G401.6 (cell line): ENCODE results near the gene FBN1.

Source experiments
- FAIRE-seq: peaks from 2 replicates; lab custom pipeline; 2012; peaks lifted over from hg19 to GRCh38; lab: Jason Lieb, UNC

FBN1 gene

DNA sequence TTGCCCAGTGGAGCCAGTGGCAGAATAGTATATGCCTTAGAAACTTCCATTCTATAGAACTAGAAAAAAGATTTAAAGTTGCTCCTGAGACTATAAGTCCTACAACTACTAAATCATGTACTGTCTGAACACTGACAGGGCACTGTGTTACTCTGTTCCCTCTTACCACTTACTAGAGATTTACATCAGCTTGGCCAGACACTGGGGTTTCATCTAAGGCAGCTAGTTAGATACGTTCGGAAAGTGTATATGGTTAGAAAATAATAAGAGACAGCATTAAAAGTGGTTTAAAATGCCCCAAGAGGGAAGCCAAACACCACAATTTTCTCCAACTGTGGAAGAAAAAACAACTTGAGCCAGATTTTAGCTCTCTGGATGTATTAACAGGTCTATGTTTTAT, 97.1 kb downstream of the FBN1 start:
- FAIRE-seq: no peak

DNA sequence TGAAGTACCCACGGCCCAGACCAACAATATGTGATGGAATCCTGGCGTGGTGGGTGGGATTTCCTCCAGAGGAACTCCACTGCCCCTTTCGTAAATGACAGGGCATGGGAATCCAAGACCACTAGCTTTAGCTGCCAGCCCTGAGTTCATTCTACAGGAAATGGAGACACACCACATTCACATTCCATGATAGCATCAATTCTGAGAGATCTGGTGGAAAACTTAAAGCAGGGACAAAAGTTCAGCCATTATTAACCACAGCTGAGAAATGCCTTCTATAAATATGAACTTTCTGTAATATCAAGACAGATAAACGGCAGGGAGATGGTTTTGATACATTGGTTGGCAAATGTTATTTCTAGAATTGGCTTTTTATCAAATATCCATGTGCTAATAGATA, 98.2 kb downstream of the FBN1 start:
- FAIRE-seq: no peak

DNA sequence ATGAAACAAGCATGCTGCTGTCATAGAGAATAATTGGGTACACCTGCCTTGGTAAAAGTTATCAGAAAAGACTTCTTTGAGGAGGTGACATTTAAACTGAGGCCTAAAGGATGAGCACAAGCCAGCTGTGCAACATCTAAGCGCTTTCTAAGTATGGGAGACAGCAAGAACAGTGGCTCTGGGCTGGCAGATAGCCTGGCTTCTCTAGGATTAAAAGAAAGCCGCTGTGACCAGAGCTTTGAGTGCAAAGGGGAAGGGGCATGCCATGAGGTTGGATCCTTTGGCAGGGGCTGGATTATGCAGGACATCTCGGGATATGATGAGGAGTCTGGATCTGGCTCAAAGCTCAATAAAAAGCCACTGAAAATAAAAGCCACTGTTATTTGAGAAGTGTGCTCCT, 99.2 kb downstream of the FBN1 start:
- no peak for FAIRE-seq

DNA sequence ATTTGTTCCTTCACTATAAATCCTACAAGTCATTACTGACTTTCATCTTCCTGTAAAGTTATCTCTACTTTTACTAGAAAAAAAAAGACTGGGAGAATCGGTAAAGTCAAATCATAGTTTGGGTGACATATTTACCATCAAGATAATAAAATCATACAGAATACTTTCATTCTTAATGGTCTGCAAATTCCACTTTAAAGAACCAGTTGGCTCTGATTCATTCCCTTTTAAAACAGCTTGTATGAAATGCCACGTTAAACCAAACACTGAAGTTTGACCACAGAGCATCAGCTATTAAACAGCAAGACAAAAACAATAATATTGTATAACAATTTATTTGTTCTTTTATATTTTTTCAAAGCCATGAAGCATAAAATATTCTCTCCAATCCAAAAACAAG, 100.7 kb downstream of the FBN1 start:
- peak; percentile 44 for FAIRE-seq

DNA sequence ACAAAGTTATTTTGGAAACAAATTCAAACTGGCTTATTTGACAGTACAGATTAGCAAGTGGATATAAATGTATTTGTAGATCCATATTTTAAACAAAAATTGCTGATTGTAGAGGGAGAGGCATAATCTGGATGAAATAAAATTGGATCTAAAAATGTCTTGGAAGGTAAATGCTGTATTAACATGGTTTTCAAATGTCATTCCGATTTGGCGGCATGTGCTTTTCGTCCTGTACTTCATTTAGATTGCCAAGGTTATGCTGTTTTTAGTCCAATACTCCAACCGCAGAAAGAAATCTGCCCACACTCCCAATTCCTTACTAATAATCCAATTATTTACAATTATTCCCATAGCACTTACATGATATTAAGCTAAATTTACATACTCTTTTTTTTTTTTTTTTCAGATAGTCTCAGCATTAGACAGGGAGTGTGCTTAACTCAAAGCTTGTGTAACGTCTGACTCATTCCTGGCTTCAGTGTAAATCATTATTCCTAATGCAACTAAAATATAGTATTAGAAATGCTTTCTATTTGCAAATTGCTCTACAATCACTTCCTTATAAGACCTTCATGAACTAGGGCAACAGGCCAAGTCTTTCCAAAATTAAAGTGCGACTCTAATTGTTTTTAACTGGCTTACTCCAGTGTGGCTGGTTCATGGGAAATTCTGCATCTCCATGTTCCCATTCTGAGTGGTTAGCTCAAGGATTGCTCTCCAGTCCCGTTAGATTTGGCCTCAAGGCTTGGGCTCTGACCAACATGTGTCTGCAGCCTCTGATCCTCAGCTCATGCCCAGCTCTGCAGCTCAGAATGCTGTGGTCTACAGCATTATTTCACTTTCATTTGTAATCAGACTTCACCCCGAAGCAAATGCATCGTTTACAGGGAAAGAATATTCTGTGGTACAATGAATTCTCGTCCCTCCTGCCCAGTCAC, 103.9 kb downstream of the FBN1 start:
- no peak for FAIRE-seq

DNA sequence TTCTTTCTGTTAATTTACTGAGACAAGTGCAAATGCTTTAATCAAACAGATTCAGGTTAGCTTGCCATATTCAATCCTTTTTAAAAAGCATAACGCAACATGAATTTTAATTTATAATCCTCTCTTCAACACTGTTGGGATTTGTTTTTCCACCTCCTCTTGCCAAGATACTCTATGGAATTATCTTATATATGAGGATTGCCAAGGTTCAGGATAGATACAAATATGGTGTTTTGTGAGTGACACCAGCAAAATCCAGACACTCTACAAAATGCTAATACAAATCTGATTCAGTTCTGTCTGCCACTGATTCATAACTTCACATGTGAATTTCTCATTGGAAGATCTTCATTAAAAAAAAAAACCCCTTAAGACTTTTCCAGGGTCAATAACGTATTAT, 104.8 kb downstream of the FBN1 start:
- FAIRE-seq: no peak

DNA sequence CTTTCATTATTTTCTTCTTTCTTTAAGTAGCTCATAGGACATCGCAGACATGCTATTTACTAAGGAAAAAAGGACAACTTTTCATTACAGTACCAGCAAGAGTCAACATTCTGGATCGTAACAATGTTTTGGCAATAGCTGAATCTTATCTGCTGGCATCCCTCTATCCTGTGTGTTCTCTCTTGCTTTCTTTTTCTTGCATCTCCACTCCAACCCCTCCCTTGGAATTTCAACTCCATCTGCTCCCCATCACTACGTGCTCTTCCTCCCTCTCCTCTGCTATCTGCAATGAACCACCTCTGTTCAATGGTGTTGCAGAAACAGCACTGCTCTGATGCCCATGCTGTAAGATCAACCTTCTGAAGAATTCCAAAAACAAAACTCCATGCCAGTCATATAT, 106.6 kb downstream of the FBN1 start:
- no peak for FAIRE-seq

DNA sequence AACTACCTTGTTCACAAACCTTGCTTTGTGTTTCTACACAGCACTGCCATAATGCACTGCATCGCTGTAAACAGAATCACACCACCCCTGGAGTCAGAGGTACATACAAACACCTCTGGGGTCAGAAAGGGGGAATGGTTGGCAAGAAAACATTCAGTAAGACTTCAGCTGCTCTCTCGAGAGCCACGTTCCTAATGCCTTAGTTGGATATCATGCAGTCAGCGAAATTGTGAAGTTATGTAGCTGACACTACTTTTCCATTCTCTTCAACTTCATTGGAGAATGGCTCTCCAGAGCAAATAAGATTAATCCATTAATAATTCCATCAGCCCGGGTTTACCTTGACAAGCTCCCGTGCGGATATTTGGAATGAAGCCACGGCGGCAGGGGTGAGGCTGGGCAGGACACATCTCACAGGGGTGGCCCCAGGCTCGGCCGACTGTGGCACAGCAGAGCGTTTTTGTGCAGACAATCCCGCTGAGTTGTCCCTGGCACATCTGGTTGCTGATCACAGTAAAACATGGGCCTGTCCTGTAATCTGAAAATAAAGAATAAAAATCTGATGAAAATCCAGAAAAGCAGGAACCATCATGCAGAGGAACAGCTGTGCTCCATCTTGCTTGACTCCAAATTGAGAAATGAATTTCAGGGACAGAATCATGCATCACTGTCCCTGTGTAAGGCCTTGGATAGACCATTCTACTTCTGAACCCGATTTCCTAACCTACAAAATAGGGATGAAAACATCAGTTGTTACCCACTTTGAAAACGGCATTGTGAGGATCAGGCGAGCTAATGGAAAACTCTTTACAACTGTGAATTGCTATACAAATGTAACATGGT, 108.0 kb downstream of the FBN1 start:
- FAIRE-seq: no peak

DNA sequence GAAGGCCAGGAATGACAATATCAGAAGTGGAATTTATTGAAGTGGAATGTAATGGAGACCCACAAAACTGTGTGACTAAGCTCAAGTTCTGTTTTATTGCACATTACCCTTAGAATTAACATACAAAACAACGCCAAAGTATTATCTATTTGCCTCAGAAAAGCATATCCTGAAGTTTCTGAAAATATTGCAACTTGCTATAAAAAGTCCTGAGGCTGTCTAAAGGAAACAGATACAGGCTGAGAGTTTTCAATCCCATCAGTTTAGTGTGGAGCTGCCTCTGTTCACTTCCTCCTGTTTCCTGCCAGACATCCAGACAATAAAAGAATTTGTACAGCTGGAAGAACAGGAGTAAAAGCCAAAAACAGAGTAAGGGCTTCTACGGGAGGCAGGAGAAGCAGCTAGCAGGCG, 108.8 kb downstream of the FBN1 start:
- no peak for FAIRE-seq

DNA sequence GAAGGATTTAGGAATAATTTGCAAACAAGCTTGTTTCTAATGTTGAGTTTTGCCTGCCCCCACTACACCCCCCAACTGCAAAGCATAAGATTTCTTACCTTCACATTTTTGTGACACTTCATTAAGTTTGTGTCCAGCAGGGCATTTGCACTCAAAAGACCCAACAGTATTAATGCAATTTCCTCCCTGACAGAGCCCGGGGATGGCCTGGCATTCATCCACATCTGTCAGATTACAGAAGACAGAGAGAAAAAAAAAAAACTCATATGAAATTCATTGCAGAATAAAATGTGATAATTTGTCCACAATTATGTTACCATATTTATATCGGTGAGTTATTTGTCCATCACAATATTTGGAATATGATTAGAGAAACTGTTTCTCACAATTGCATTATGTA, 111.5 kb downstream of the FBN1 start:
- FAIRE-seq: no peak

DNA sequence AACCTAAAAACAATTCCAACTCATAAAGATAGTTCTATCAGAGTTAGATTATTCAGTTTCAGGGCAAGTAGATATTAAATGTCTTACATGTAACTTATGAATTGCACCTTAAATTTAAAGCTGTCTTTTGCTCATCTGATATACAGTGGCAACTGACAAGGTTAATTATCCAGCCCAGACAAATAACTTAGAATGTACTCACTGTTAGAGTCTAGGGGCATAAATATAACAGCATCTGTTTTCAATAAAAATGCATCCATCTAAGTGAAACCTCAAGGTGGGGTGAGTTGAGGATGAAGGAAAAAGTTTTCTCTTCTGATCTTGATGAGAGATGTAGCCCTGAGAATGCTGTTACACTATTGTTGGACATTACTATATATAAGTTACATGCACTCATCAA, 112.6 kb downstream of the FBN1 start:
- FAIRE-seq: no peak

DNA sequence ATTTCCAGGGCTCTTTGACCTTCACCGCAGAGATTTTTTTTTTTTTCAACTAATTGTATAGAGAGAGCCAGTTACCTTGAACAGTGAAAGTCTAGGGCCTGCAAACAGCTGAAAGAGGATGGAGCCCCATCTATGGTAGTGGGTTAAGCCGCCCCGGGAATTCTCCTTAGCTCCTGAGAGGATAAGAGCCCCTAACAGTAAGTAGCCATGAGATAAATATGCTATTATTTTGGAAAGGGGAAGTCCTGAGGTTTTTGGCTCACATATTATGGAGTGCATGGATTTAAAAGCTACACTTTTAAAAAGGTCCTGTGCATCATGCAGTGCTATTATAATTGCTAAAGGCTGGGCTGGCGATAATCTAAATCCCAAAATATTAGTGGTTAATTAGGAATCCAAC, 115.0 kb downstream of the FBN1 start:
- no peak for FAIRE-seq

DNA sequence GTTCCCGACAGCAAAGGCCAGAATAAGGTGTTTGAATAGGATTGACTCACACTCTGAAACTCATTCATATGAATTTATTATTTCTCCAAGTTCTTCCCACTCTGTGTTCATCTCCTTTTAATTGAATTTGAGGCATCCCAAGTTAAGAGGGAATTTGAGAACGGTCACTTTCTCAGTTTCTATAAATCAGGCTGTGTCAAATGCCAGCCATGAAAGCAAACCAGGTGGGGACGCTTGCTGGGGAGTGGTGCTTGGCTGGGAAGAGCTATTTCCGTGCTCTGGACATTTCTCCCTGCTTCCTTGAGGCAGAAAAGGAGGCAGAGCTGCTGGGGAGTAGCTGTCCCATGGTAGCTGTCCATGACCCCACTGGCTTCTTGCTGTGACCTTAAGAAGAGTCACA, 116.6 kb downstream of the FBN1 start:
- FAIRE-seq: no peak

DNA sequence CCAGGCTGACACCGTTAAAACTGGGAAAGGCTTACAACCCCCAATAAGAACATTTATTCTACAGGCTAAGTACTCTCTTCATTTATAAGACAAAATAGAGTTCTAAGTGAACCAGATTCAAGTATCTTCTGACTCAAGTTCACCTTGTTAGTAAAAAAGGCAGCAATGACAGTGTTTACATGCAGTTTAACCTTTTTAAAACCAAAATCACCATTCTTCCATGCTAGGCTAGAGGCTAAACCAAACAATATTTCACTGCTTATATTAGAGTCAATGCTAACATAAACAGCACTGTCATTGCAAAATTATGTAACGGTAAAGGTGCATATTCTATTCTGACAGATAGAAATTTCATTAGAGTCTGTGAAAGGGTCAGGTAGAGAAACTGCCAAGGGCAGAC, 118.0 kb downstream of the FBN1 start:
- no peak for FAIRE-seq

DNA sequence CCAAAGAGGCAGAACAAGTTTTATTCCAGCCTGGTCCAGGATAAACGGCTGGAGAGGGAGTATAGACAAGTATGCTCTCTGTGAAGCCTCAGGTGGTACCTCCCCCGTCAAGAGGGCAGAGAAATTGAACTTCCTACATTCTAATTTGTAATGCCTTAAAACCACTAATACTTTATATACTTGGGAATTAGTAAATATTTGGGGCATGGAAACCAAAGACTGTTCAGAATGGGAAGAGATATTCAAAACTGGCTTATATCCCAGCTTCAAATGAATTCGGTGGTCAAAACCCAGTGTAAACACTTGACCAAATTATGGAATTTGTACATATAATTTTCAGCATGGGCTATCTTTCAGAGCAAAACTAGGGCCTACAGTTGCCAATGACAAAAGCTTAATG, 122.6 kb downstream of the FBN1 start:
- FAIRE-seq: no peak

DNA sequence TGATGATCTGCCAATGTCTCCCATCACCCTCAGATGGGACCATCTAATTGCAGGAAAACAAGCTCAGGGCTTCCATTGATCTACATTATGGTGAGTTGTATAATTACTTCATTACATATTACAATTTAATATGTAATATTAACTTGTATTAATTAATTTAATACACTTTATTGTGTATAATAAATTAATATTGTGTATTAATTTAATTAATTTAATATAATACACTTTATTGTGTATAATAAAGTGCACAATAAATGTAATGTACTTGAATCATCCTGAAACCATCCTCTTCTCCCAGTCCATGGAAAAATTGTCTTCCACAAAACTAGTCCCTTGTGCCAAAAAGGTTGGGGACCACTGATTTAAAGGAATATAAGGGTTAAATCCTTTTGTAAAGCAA, 123.4 kb downstream of the FBN1 start:
- FAIRE-seq: peak; percentile 27

DNA sequence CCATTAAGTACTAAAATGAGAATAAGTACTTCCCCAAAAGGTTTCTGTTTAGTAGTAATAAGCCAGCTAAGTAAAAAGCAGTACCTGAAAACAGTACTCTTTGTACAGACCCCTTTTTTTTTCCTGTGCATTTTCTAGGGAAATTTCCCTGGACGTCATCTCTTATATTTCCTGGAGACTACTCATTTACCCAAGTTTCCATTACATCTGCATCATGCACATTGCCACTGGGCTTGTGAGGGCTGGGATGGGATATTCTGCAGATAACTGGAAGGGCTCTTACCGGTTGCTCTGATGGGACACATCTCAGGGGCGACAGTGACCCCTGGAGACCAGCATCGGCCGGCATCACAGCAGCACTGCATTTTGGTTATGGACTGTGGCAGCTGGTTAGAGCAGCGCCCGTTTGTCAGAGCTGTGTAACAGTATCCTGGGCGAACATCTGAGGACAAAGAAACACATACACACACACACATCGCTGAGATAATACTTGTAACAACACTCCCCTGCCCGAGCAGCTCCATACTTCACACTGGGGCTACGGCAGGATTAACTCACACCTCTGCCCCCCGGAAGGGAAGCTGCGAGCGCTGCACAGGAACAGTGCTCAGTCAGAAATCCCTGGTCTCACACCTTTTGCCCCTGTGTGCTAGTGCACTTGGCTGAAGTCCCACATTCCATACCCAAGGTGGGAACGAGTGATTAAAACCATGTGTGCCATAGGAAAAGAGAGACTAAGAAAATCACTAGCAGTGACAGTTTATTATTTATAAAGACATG, 124.9 kb downstream of the FBN1 start:
- FAIRE-seq: no peak

DNA sequence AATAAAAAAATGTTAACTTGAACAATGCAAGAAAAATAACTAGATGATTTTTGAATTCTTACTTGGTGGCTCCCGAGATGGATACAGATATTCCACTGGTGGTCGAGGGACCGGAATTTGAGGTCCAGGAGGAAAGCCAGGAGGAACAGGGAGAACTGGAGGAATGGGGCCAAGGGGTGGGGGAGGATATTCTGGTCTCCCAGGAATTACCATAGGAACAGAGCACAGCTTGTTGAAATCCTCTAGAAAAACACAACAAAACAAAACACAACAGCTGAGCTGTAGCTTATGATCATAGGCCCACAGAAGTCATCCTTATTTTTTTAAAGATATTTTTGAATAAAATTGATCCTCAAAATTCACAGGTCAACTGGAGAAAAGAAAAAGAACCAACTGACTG, 129.4 kb downstream of the FBN1 start:
- no peak for FAIRE-seq

DNA sequence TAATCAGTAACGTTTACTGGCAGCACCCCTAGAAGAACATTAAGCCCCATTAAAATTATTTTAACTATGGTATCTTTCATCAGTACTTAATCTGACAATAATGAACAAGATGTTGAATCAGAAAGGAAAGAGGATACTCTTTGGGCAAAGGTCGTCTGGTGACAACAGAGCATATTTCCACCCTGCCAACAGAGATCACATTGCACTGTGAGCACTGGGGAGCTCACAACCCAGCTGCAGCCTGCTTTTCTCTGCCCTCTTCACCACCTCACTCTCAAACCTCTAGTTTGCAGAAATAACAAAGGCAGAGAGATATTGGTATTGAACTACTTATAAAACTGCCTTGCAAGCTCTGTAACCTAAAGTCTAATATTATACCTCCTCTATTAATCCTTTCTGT, 130.0 kb downstream of the FBN1 start:
- FAIRE-seq: no peak

DNA sequence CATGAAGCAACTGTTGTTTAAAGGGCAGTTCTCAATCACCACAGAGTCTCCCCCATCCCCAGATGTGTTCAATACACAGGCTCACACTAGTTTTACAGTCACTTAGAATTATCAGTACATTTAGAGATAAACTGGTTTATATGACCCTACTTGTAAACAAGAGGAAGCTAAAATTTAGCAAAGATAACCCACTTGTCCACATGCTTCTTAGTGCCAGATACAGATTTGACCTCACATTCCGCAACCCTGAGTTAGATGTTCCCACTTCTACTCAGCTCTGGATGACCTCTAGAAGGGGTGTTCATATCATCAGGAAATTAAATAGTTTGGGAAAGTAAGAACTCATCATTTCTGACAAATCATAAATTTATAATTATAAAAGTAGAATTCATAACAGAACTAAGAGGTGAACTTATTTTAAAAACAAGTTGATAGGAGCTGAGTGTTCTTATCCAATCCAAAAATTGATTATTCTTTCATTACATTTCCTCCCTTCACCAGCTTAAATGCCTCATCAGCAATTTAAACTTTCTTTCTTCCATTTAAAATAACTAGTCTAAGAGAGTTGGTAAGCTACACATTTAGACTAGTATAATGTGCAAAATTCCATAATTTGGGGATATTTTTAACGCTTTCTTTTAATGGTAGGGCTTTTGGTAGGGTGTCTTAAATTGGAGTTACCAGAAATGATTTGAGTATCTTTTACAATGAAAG, 131.2 kb downstream of the FBN1 start:
- FAIRE-seq: no peak

DNA sequence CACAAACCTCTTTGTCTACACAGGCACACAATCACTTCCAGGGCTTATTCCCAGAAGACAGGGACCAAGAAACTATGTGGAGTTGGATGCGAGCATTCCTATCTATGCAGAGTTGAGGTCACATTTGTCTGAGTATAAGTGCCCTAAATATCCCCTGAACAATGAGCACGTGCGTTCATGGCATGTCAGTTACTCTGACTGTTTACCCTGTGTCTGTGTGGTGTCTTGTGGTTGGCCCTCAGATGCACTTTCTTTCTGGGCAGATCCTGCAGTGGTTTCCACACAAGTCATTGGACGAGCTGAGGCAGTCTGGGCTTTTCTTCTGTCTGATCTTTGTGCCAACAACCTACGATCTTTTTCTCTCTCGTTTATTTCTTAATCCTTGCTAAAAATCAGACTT, 134.5 kb downstream of the FBN1 start:
- FAIRE-seq: no peak

DNA sequence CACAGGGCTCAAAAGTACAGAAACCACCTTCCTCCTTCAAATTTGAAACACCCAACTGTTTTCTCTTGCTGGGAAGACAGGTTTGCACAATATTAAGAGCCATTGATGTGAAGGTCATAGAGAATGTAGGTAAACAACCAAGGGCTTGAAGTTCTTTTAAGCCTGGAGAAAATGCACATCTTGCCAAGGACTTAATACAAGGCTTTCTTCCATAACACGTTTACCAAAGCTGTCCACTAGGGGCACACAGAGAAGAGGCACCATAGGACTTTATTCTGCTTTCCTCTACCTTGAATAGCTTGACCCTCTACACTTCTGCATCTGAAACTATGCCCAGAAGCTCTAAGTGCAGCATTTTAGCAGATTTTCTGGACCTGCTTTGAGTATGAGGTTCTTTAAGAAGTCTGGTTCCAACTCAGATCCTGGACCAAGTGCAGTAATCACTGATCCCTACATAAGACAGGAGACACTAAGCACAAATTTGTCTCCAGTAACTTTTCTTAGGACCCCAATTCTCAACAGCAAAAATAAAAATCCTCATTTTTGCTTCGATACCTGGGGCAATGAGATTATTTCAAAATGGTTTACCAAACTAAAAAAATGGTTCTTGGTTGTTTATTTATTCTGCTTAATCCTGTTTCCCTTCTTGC, 138.0 kb downstream of the FBN1 start:
- FAIRE-seq: peak; percentile 33
